Pulmonary artery endothelial cell (primary cell): Measurements from ENCODE around the gene SIRPA. TPM values are rescaled to one million over a fixed set of nuclear protein-coding genes. Genes with fewer than 3 reads are reported as not detected.

Source experiments
- DNase-seq: peaks from one replicate; pipeline ENCODE4 v3.0.0-alpha.2; 2011; ENCODE audit warnings: low read depth, low spot score
- total RNA-seq: library from RNA; depleted of rRNA; stranded (reverse); fragments of >200 nt; gene quantifications from 2 replicates; pipeline ENCODE4 v1.2.3, GENCODE V29; 2014

SIRPA gene
- total RNA-seq, 1 donor from 2014 or later = 14.5 TPM

DNA sequence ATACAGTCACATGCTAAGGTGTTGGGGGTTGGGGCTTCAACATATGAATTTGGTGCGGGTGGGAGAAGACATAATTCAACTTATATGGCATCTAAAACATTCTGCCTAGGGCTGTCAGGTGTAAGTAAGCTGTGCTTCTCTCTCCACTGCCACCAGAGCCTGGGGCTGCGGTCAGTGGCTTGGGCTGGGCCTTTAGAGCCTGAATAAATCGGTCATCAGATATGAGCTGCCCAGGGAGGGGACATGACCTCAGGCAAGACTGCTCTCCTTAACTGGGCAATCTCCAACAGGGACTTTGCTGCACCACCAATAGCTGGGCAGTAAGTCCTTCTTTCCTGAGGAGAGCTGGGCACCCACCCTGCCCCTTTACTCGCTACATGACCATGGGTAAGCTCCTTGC, 24.9 kb upstream of the SIRPA start:
- DNase-seq = no peak

DNA sequence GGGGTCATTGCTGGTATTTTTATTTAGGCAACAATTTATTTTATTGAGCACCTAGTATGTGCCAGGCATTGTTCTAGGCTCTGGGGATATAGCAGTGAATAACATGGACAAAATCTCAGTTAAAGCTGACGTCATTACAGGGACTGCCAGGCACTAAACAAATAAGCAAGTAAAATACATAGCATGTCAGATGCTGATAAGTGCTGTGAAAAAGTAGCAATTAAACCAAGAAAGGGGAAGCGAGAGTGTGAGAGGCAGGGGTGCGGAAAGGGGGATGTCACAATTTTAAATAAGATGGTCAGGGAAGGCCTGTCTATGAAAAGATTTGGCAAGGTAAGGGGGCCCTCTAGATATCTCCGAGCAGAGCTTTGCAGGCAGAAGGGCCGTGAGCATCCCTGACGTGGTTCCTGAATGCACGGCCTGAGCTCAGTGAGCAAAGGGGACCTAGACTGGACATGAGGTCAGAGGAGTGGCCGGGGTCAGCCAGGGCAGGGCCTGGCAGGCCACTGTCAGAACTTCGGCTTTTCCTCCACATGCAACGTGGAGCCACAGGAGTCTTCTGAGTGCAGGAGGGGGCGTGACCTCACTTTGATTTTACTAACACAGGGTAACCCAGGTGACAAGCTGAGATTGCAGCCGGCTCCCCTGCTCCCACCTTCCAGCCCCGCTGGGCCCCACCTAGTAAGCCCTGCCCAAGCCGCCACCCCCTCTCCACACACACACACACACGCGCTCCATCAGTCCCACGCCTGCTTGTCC, 24.2 kb upstream of the SIRPA start:
- no peak for DNase-seq

DNA sequence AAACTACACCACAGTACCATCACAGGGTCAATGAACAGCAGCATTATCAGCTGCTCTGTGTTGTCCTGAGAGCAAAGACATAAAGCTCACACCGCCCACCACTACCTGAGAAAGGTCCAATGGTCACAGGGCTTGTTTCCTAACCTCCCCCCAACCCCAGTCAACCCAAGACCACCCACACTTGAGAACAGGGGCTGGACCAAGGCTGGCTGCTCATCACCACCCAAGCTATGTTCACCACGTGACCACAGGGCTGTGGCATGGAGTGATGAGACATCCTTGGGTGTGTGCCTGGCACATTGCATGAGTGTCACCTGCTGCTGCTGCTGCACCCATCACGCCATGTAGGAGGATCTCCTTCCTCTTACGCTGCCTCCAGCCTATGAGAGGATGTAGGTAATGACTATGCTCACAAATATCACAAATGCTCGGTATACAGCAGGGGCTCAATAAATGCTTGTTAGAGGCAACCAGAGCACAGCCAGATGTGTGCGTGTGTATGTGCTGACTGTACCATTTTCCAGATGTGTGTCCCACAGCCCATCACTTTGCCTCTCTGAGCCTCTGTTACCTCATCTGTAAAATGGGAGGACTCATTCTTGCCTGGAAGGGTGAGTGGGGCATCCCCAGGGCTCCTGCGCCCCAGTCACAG, 23.3 kb upstream of the SIRPA start:
- DNase-seq = no peak

DNA sequence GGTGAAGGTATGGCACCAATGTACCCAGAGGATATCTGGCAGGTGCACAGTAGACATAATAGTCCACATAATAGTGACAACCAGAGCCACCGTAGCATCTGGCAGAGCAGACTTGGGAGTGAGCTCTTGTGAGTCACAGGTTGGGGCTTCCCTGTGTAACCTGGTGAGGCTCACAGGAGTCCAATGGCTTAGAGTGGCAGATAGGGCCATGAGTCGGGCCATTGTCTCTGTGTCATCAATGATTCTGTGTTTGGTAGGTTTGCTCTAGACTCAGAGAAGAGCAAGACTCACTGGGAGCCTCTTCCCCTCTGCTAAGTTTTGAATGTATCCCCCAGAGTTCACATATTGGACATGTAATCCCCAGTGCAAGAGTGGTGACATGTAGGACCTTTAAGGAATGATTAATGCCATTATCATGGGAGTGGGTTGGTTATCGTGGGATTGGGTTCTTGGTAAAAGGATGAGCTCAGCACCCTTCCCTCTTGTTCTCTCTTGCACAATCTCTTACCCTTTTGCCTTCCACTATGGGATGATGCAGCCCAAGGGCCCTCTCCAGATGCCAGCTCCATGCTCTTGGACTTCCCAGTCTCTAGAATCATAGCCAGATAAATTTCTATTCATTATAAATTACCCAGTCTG, 22.6 kb upstream of the SIRPA start:
- DNase-seq = no peak

DNA sequence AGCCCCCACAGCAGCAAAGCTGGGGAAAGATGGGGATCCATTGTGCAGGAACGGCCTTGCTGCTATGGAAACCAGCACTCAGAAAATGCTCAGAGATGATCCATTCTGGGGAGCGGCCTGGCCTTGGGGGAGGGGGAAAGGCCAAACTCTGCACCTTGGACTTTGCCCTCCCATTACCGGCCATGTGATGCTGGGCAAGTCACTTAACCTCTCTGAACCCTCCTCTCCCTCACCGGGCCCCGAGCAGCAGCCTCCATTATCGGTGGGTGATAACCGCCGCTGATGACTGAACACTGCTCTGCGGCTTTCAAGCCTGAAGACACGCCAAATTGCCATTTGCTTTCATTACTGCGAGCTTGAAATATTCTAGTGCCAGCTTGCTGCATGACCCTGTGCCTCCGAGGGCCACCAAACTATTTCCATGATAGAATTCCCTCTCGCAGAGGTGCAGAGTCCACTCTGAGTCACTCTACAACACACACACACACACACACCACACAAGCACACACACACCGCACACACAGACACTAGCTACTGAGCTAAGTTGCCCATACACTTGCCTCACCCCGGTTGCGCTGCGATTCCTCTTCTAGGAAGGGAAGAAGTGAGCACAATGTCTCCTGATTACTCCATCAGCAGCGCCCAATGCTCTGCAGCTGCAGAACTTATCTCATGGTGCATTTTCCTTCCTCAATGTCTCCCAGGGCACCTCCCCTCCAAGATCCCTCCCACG, 20.6 kb upstream of the SIRPA start:
- DNase-seq = no peak

DNA sequence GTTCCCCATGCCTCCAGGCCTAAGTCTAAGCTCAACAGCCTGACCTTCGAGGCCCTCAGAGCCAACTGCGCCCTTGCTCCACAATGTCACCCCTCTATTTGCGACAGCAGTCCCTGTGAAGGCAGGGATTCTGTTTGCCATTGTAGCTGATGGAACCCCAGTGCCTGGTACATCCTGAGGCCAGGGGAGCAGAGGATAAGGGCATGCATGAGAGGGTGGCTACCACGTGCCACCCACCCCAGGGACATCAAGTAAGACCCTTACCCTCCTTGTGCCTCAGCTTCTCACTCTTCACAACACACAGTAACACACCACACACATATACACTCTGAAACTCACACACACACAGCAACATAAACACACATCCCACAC, 20.0 kb upstream of the SIRPA start:
- DNase-seq = no peak

DNA sequence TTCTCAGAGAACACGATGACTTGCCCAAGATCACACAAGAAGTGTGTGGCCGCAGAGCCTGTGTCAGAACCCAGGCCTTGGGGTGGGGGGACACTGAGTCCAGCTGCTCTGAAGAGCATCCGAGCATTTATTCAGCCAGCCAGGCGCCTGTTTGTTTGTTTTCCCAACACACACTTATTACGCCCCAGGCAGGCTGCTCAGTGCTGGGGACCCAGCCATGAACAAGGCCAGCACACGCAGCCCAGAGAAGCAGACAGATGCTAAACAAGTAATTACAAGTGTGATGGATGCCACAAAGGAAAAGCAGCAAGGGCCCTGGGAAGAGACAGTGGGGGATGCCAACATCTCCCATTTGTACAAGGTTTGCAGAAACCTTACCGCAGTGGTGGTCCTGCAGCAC, 19.4 kb upstream of the SIRPA start:
- DNase-seq = no peak

DNA sequence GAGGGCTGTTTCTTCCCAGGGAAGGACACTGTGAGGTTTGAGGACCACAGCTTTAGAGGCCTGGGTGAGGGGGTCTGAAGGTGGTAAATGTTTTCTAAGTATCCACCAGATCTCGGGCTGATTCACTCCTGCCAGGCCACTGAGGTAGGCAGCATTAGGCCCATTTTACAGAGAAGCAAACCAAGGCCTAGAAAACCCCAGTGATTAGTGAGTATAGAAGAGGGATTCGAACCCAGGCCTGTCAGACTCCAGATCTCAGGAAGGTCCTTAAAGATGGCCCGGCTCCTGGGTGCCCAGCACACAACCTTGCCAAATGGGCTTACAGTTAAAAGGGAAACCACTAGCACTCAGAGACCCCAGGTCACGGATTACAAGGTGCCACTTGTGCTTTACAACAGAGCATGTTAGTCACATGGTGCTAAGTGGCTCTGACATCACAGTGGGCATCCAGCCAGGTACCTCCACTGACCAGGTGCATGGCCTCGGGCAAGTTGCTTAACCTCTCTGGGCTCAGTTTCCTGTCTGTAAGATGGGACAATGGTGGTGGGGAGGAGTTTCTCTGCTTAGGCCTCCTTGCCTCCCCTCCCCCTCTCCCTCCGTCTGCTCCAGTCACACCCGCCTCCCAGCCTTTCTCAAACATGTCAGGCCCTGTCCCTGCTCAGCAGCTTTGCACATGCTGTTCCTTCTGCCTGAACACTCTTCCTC, 18.8 kb upstream of the SIRPA start:
- DNase-seq = no peak

DNA sequence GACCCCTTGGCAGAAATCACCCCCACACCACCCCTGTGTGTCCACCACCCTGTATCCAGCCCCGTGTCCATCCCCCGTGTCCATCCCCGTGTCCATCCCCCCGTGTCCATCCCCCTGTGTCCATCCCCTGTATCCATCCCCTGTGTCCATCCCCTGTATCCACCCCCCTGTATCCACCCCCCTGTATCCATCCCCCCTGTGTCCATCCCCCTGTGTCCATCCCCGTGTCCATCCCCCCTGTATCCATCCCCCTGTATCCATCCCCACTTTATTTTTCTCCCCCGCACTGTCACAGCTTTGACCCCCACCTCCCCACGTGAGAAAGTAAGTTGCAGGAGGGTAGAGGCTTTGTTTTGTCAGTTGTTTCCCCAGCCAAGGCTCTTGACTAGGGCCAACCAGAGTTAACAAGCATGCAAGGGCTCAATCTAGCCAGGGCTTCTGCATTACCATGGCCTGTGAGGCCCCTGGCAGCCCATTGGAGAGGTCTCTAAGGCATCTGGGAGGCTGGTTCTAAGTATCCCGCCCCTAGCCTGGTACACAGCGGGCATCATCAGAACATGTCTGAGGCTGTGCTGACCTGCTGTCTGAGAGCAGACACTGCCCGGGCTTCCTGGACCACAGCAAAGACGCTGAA, 18.1 kb upstream of the SIRPA start:
- DNase-seq = no peak

DNA sequence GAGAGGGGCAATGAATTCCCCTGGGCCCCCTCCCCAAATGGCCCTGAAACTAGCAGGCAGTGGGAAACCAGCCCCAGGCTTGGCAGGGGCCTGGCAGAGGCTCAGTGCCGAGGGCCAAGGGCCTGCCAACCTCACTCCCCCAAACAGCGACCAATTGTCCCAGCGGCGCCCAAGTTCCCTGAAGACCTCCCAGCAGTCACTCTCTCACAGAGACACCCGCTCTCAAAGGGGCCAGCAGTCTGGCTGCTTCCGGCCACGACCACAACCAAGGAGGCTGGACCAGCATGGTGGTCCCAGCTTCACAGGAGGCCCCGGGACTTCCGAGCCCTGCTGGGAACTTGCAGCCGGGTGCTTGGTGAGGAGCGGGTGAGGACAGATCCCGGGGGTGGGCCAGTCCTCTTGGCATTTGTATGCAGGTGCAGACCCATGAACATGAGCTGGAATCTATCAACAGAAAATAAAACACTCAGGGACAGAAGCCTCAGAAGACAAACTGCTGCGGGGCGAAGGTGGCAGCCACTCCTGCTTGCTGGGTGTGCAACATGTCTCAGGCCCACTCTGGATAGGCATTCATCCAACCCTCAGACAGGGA, 17.5 kb upstream of the SIRPA start:
- DNase-seq = no peak

DNA sequence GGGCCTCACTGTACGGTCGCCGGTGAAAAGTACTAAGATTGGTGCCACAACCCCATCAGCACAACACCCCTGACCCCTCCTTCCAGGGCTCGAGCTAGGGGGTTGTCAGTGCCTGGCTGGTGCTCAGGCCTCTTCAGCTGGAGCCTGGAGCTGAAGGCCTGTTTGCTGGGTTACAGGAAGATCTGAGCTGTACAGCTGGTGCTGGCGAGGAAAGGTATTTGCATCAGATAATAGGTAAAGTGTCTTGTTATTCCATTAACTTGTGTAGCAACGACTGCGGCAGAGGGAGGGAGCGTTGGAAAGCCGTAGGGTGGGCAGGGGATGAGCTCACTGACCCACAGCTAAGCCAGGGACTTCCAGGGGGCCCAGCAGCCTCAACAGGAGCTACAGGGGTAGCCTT, 15.8 kb upstream of the SIRPA start:
- DNase-seq = no peak

DNA sequence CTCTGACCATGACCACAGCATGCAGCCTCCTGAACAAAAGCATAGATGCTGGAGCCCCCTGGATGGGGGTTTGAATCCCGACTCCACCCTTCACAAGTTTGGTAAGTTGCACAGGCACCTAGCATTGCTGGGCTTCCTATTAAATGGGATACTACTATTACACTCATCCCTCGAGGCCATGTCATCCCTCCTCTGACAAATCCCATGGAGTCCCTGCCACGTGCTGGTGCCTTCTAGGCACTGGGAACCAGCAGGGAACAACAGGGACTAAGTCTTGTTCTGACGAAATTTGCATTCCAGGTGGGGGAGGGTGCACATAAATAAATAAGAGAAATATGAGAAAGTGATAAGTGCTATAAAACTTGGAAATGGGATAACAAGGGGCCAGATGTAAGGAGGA, 15.3 kb upstream of the SIRPA start:
- DNase-seq = no peak

DNA sequence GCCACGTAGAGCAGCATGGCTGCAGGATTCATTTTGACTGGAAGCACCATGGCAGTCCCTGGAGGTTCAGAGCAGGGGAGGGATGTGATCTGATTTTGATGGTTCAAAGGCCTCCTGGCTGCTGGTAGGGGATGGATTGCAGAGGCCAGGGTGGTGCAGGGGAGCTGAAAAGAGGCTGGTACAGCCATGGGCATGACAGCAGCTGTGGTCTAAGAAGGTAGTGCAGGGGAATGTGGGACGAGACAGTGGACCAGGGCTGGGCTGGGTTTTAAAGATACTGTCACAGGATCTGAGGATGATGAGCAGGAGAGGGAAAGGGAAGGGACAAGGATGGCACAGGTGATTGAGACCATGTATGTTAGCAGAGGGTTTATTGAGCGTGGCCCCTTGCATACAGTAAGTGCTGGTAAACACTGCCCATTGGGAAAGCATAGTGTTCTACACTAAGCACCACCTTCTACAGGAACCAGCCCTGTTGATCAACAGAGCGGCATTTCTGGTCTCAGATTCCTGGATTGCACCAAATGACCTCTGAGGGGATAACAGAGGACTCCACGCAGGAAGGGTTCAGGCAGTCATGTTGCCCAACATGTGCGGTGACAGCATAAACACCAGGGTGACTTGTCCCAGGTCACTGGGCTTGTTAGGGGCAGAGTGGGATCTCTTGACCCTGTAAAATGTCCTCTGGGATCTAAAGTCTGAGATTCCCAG, 14.5 kb upstream of the SIRPA start:
- DNase-seq = no peak

DNA sequence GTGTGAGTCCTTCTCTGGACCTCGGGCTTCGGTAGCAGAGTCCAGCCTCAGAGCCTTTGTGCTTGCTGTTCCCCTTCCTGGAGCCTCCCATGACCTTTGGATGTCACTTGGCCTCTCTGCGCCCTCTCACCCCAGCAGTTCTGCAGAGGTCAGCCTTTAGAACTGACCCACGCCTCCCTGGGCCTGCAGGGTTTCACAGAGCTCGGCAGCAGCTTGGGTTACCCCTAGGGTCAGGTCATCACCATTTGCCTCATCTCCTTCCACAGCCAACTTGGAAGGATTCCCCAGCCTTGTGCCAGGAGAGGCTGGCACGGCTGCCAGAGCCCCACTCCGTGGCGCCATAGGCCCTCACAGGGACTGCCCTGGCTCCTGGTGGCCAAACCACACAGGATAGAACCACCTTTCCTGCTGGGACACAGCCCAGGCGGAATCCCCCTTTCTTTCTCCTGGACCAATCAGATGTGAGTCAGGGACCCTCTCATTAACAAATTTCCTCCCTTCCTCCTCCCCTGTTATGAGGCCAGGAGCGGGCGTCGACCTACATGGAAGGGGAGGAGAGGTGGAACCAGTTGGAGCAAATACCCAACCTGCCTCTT, 13.9 kb upstream of the SIRPA start:
- no peak for DNase-seq

DNA sequence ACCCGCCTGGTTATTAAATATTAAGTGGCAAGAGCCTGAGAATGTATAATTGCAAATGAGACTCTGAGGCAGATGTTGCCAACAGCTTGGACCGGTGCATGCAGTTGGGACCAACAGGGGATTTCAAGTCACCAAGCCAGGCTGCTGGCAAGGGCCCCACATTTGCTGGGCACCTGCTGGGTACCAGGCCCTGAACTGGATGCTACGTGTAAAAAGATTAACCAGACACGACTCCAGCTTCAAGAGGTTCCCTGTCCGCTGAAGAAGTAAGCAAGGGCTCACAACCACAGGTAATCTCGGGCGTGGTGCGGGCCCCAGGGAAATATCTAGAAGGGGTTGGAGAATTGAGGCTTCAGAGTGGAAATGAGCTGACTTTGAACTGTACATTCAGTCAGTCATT, 13.2 kb upstream of the SIRPA start:
- no peak for DNase-seq

DNA sequence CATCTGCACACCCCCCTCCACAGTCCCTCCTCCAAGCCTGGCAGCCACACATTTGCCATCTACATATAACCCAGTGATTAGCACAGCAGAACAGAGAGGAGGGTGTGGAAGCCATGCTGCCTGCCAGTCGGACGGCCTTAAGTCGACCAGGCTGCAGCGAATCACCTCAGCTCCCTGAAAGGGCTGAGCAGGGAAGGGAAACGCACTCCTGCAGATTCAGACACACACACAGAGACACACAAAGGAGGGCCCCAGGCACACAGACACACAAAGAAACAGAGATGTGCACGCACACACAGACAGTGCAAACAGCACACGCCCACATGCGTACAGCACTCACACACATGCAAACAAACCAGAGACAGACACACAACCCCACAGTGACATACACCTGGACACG, 11.2 kb upstream of the SIRPA start:
- no peak for DNase-seq

DNA sequence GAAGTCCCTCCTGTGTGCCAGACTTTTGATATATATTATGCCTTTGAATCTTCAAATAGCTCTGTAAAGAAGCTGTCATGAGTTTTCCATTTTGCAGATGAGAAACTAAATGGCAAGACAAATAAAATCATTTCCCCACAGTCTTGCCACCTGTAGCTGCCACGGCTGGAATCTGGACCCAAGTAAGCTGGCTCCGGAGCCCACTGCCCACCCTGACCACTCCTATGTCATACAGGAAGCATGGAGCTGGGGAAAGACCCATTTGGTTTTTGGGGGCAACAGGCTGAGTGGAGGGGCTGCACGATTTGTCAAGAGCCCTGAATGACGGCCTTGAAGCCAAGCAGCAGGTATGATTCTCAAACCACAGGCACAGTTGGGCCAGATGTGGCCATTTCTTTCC, 10.0 kb upstream of the SIRPA start:
- DNase-seq = no peak

DNA sequence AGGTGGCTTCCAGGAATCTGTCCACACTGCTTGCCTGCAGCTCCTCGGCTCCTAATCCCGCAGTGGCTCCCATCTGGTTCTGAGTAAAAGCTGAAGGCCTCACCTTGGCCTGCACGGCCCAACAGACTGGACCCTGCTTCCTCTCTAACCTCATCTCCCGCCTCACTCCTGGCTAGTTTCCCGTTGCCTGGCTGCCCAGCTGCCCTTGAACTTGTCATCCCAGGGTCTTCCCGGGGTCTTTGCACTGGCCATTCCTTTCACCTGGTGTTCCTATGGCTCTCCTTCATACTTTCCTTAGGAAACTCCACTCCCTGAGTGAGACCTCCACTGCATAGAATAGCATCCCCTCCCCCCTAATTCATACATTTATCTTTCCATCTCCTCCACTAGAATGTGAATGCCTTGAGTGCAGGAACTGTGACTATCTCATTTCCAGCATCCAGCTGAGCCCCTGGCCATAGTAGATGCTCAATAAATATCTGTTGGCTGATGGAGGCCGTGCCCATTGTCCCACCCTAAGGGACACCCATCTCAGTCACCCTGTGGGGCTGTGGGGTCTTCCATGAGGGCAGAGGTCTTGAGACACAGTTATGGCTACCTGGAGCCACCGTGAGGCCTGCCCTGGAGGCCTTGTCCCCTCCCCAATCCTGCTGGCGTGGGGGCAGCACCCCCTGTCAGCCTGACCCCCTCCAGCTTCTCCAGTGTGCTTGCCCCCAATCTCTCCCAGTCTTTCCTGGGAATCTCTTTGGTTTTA, 9.1 kb upstream of the SIRPA start:
- DNase-seq = no peak

DNA sequence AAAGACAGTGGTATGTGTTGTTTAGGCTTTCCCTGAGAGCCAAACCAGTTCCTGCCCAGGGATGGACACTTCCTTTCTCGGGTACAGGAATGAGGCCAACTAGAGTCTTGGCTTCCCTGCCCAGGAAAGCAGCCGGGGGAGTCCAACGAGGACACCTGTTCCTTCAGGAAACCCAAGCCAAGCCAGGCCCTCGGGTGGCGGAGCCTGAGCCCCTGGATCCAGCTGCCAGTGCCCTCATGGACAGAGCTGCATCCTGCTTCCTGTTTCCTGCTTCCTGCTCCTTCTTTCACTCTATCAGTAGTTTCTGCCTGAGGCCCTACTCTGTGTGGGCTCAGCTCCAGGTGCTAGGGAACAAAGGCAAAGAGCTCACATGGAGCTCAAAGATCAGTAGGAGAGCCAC, 7.9 kb upstream of the SIRPA start:
- DNase-seq = no peak
